ENCODE measurements around the gene LTA4H. TPM values are rescaled to one million over a fixed set of nuclear protein-coding genes. Genes with fewer than 3 reads are reported as not detected.

Gene LTA4H
- total RNA-seq, 3 donors from 2014 or later: 66.5 to 94.5 (median 67.4) TPM

GRCh38 chr12:96040305-96041133, 5.1 kb upstream of the LTA4H start:
- H3K4me3 ChIP-seq: no peak overlapping the region
- H3K36me3 ChIP-seq: no peaks in the 10 kb centered on the region
- no peaks in the 10 kb centered on the region for H3K27me3 ChIP-seq
- intact Hi-C loops (cut with DNase I; ENCODE audit: low total_unique reads): loop anchor here (5.0 kb wide), 1 partner anchor 908 kb away; no protein-coding TSS in a partner anchor
- DNase-seq (ENCODE audit: low spot score in 2 of 2): no peak
- H3K4me1 ChIP-seq: no peaks in the 10 kb centered on the region
- H3K27ac ChIP-seq: no peak overlapping the region
- no peak for TF ChIP-seq POLR2A (IDR thresholded peaks at IDR 0.05)
- TF ChIP-seq POLR2AphosphoS5 (IDR thresholded peaks at IDR 0.05): no peak
- TF ChIP-seq CTCF (IDR thresholded peaks at IDR 0.05): no peak
- no peaks in the 10 kb centered on the region for H3K9me3 ChIP-seq

- Histone ChIP-seq H3K4me3 (no peak overlapping the region), H3K27me3 (no peaks in the 10 kb centered on the region), H3K4me1 (no peaks in the 10 kb centered on the region), H3K9me3 (no peaks in the 10 kb centered on the region), H3K36me3 (no peaks in the 10 kb centered on the region), H3K27ac (no peak overlapping the region)
- no peak for TF ChIP-seq CTCF (IDR thresholded peaks at IDR 0.05)
- no peak for TF ChIP-seq POLR2A (IDR thresholded peaks at IDR 0.05)
- no peak for TF ChIP-seq POLR2AphosphoS5 (IDR thresholded peaks at IDR 0.05)
- no peak for DNase-seq (ENCODE audit: low spot score in 2 of 2)
- intact Hi-C loops (cut with DNase I; ENCODE audit: low total_unique reads): no loop called here
Measured at GRCh38 chr12:96039516-96039915, 4.1 kb upstream of the LTA4H start.

GRCh38 chr12:96036765-96037455, 1.5 kb upstream of the LTA4H start:
- TF ChIP-seq POLR2AphosphoS5 (IDR thresholded peaks at IDR 0.05) (no peak), CTCF (IDR thresholded peaks at IDR 0.05) (no peak)
- no peak overlapping the region for H3K4me3 ChIP-seq
- no peaks in the 10 kb centered on the region for H3K27me3 ChIP-seq
- no peaks in the 10 kb centered on the region for H3K9me3 ChIP-seq
- no peak for DNase-seq (ENCODE audit: low spot score in 2 of 2)
- no peaks in the 10 kb centered on the region for H3K36me3 ChIP-seq
- intact Hi-C loops (cut with DNase I; ENCODE audit: low total_unique reads): loop anchor here (2.0 kb wide), 1 partner anchor 40 kb away; the partner anchor contains the start of gene HAL
- no peak overlapping the region for H3K27ac ChIP-seq
- no peaks in the 10 kb centered on the region for H3K4me1 ChIP-seq

GRCh38 chr12:96034621-96035282, 635 bp downstream of the LTA4H start:
- H3K36me3 ChIP-seq: no peaks in the 10 kb centered on the region
- DNase-seq (ENCODE audit: low spot score in 2 of 2): no peak
- no peaks in the 10 kb centered on the region for H3K4me1 ChIP-seq
- TF ChIP-seq CTCF (IDR thresholded peaks at IDR 0.05): no peak
- no peak for TF ChIP-seq POLR2AphosphoS5 (IDR thresholded peaks at IDR 0.05)
- no peak for TF ChIP-seq POLR2A (IDR thresholded peaks at IDR 0.05)
- intact Hi-C loops (cut with DNase I; ENCODE audit: low total_unique reads): no loop called here
- no peaks in the 10 kb centered on the region for H3K27me3 ChIP-seq
- H3K27ac ChIP-seq: peak overlapping the region; percentile 80 to 81
- peak overlapping the region; percentile 68 to 85 (median 84) for H3K4me3 ChIP-seq
- H3K9me3 ChIP-seq: no peaks in the 10 kb centered on the region
